SK-N-MC (cell line): ENCODE results near the gene AANAT.
"Not testable (repeated sequence)": the region's sequence is repeated elsewhere in the genome, so short reads cannot be mapped to it uniquely, and the experiment has no call there.

ENCODE experiments used
- DNase-seq: peaks from one replicate; pipeline ENCODE4 v3.0.0-alpha.2; 2011; ENCODE audit warnings: low read depth, low spot score
- H3K27ac ChIP-seq: fragments of 200-600 bp; sonication (generic); 2 replicates; pipeline ENCODE4 v1.5.1; 2016; ENCODE audit warnings: mixed run types
- H3K36me3 ChIP-seq: fragments of 200-600 bp; sonication (generic); 2 replicates; pipeline ENCODE4 v1.6.1; 2017; ENCODE audit warnings: antibody characterized with exemption, low read length, mixed read lengths; ENCODE audit not compliant: insufficient read depth
- H3K4me3 ChIP-seq: fragments of 200-600 bp; sonication (generic); 2 replicates; pipeline ENCODE4 v1.5.1; 2016
- H3K9ac ChIP-seq: fragments of 200-600 bp; sonication (generic); 2 replicates; pipeline ENCODE4 v1.8.0; 2017; ENCODE audit warnings: mixed run types, mixed read lengths; ENCODE audit not compliant: insufficient read length
- H3K9me3 ChIP-seq: fragments of 200-600 bp; sonication (generic); 2 replicates; pipeline ENCODE4 v1.6.1; 2017; ENCODE audit warnings: low read depth, mild to moderate bottlenecking, antibody characterized with exemption, low read length, moderate library complexity, mixed read lengths
- EZH2 ChIP-seq: fragments of 200-600 bp; sonication (generic); IDR thresholded peaks from one replicate; pipeline ENCODE4 v1.6.1; 2017; ENCODE audit warnings: antibody characterized with exemption
- FOXP2 ChIP-seq: optimal IDR thresholded peaks from 2 replicates; pipeline ENCODE3; 2011; ENCODE audit warnings: mild to moderate bottlenecking, moderate library complexity; ENCODE audit not compliant: insufficient read depth; ENCODE audit errors: extremely low read length, control extremely low read depth
- POLR2AphosphoS5 ChIP-seq: IDR thresholded peaks from 2 replicates; pipeline ENCODE4 v1.6.1; 2012; ENCODE audit warnings: mild to moderate bottlenecking, low read depth, low read length, borderline replicate concordance

AANAT gene

DNA sequence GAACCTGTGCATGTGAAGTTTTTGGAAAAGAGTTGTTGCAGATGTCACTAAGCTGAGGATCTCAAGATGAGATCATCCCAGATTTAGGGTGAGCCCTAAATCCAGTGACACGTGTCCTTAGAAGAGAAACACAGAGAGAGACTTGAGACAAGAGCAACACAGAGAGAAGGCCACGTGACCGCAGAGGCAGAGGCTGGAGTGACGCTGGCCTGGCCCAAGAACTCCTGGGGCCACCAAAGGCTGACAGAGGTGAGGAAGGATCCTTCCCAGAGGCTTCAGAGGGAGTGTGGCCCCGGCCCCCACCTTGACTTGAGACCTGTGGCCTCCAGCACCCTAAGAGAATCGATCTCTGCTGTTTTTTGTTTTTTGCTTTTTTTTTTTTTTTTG lies 45.9 kb downstream of the AANAT start:
- H3K9ac ChIP-seq, result no peak overlapping the region
- H3K4me3 ChIP-seq, result no peak overlapping the region
- no peaks in the 10 kb centered on the region for H3K36me3 ChIP-seq
- no peak overlapping the region for H3K27ac ChIP-seq
- DNase-seq, result no peak
- H3K9me3 ChIP-seq, result no peaks in the 10 kb centered on the region
- TF ChIP-seq FOXP2 (no peak), POLR2AphosphoS5 (no peak), EZH2 (no peak)

DNA sequence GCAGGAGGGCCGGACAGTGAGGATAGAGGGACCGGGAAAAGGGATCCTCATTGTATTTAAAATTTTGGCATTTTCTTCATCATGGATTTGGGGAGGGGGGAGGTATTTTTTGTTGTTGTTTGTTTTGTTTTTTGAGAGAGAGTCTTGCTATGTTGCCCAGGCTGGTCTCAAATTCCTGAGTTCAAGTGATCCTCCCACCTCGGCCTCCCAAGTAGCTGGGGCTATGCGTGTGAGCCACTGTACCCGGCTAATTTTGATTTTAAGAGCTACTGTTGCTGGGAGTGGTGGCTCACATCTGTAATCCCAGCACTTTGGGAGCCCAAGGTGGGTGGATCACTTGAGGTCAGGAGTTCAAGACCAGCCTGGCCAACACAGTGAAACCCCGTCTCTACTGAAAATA lies 47.0 kb downstream of the AANAT start:
- H3K9me3 ChIP-seq, H3K9ac ChIP-seq, DNase-seq, H3K36me3 ChIP-seq, H3K27ac ChIP-seq, H3K4me3 ChIP-seq: not testable (repeated sequence)

DNA sequence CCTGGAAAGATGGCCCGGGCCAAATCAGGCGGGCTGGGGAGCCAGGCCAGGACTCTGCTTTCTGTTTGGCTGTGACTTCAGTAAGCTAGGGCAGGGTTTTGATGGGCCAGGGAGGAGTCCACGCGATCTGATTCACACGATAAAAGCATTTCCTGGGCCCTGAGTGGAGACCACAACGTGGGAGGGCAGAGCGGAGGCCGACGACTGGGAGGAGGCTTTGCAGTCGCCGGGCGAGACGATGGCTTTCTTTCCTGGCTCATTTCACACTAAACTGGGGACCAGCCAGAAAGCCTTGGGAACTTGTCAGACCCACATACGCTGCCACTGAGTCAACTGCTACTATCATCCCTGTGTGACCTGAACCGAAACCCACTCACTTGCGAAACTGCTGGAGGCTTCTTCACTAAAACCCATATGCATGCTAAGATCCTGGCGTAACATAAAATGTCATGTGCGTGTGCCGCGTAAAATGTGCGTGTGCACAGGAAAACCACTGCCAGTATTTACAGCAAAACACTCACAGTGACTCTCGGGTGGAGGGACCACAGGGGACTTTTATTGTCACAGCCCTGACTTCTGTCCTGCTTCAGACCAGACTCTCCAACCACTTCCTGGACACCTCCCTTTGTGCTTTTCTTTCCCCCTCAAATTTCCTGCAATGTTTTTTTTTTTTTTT lies 48.0 kb downstream of the AANAT start:
- no peak for DNase-seq
- TF ChIP-seq EZH2 (no peak), FOXP2 (no peak), POLR2AphosphoS5 (no peak)
- Histone ChIP-seq H3K4me3 (no peak overlapping the region), H3K36me3 (no peaks in the 10 kb centered on the region), H3K9me3 (no peaks in the 10 kb centered on the region), H3K9ac (no peak overlapping the region), H3K27ac (no peak overlapping the region)

DNA sequence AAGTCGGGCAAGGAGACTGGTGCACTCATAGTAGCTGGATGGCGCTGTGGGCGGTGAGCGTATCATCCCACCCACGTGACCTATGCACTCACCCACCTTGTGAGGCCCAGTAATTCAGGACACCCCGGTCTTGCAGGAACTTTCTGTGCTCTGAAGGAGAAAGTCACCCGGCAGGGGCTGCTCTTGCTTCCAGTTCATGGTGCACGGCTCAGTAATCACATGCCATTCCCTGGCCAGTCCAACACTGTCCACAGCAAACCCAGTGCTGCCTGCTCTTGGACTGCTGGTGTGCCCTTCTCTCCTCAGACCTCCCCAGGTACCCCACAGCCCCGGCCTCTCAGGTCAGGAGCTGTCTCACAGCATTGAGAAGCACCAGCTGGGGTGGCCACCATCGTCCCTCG lies 50.2 kb downstream of the AANAT start:
- TF ChIP-seq FOXP2 (no peak), POLR2AphosphoS5 (no peak), EZH2 (no peak)
- no peaks in the 10 kb centered on the region for H3K36me3 ChIP-seq
- no peak overlapping the region for H3K4me3 ChIP-seq
- no peak overlapping the region for H3K9ac ChIP-seq
- H3K9me3 ChIP-seq, result no peaks in the 10 kb centered on the region
- no peak for DNase-seq
- H3K27ac ChIP-seq, result no peak overlapping the region

DNA sequence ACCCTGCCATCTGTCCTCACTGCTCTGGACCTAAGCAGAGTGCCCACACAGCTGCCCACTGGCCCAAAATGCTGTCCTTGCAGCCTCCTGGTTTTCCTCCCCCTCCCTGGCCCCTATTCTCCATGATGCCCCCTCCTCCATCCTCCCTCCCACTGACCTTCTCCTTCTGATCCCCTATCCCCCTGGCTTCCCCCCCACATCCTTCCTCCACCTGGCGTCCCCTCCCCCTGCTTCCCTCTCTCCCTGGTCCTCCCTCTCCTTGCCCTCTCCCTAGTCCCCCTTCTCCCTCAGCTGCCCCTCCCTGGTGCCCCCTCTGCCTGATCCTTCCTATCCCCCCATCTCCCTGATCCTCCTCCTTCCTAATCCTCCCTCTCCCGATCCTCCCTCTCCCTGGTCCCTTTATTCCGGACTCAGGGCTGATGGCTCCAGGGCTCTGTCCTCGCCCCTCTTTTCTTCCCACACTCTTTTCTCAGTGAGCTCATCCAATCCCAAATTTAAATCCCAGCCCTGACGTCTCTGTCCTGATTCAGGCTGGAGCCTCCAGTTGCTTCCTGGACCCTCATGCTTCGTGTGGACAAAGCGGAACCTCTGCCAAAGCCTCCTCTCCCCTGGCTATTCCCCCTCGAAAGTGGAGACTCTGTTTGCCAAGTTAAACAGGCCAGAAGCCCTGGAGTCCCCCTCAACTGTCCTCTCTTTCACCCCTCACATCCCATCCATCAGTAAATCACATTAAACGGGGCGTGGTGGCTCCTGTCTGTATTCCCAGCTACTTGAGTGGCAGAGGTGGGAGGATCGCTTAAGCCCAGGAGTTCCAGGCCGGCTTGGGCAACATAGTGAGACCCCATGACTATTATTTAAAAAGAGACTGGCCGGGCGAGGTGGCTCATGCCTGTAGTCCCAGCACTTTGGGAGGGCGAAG lies 51.9 kb downstream of the AANAT start:
- no peak overlapping the region for H3K9ac ChIP-seq
- no peaks in the 10 kb centered on the region for H3K9me3 ChIP-seq
- H3K27ac ChIP-seq, result no peak overlapping the region
- TF ChIP-seq EZH2 (no peak), POLR2AphosphoS5 (no peak), FOXP2 (no peak)
- H3K4me3 ChIP-seq, result no peak overlapping the region
- no peaks in the 10 kb centered on the region for H3K36me3 ChIP-seq
- DNase-seq, result no peak
